Transverse colon (tissue), 4 donors: ENCODE measurements around the gene RPL38. TPM values are rescaled to one million over a fixed set of nuclear protein-coding genes. Genes with fewer than 3 reads are reported as not detected.

ENCODE experiments used
- DNase-seq: peaks from one replicate; pipeline ENCODE4 v3.0.0-alpha.2; 2019
- H3K27ac ChIP-seq, 4 donors: fragments of 200-600 bp; sonication (generic); 2 replicates each; pipeline ENCODE4 v1.5.1; 2016 to 2018; ENCODE audit warnings: inconsistent platforms in 4 of 4
- H3K27me3 ChIP-seq: fragments of 200-600 bp; sonication (generic); 2 replicates; pipeline ENCODE4 v1.5.1; 2017; ENCODE audit warnings: inconsistent platforms
- H3K36me3 ChIP-seq, 4 donors: fragments of 200-600 bp; sonication (generic); 2 replicates each; pipeline ENCODE4 v1.5.1; 2017 to 2019; ENCODE audit warnings: inconsistent platforms in 4 of 4
- H3K4me1 ChIP-seq, 4 donors: fragments of 200-600 bp; sonication (generic); 2 replicates each; pipeline ENCODE4 v1.5.1; 2017 to 2020; ENCODE audit warnings: inconsistent platforms in 4 of 4
- H3K4me3 ChIP-seq, 4 donors: fragments of 200-600 bp; sonication (generic); 1 replicate in 1 of 4; 2 replicates in 3 of 4; pipeline versions ENCODE4 v1.5.1 to v1.6.1; 2017 to 2019; ENCODE audit warnings: inconsistent platforms in 4 of 4
- H3K9me3 ChIP-seq, 2 donors: fragments of 200-600 bp; sonication (generic); 2 replicates each; pipeline ENCODE4 v1.5.1; 2017 to 2019; ENCODE audit warnings: inconsistent platforms in 2 of 2
- CTCF ChIP-seq, 5 experiments: fragments of 200-600 bp in 3 of 5; fragments of 450-650 bp in 2 of 5; sonication (generic) in 3 of 5; IDR thresholded peaks; 1 replicate in 2 of 5; 2 replicates in 3 of 5; pipeline ENCODE4 v1.5.1; 2016 to 2017; ENCODE audit warnings: antibody characterized with exemption in 5 of 5, inconsistent platforms in 3 of 5, mild to moderate bottlenecking in 2 of 5, moderate library complexity in 1 of 5
- EP300 ChIP-seq: sonication (generic); formaldehyde crosslinking; IDR thresholded peaks from one replicate; pipeline ENCODE4 v1.6.1; 2017; ENCODE audit warnings: antibody characterized with exemption, low read depth
- POLR2A ChIP-seq: fragments of 450-650 bp; IDR thresholded peaks from one replicate; pipeline ENCODE4 v1.6.1; 2016; ENCODE audit warnings: antibody characterized with exemption, mild to moderate bottlenecking, moderate library complexity
- POLR2AphosphoS5 ChIP-seq, 3 donors: sonication (generic); formaldehyde crosslinking; IDR thresholded peaks; one replicate each; pipeline ENCODE4 v1.6.1; 2016; ENCODE audit warnings: antibody characterized with exemption in 3 of 3
- WGBS, 2 donors: methylation state at CpG; one replicate each; pipeline ENCODE4 v1.1.5; 2018; ENCODE audit warnings: low coverage in 1 of 2; 5-methylcytosine and 5-hydroxymethylcytosine counted together
- in situ Hi-C, 4 donors: fragments of 200-750 bp; cut with MboI; loops; one replicate each; pipeline versions ENCODE4 v1.15.0 to v1.15.1; 2017; ENCODE audit warnings: low sequenced_read_pairs in 3 of 4, low pct_ligation_motif_present in 1 of 4, low pct_unique_long_range_greater_than_20kb in 1 of 4
- intact Hi-C: fragments of 100-400 bp; cut with DNase I; formaldehyde crosslinking; loops from one replicate; pipeline ENCODE4 v1.15.1; 2023; ENCODE audit warnings: low total_unique reads
- total RNA-seq, 4 donors: library from RNA; depleted of rRNA; stranded (reverse); fragments of >200 nt; gene quantifications; one replicate each; pipeline ENCODE4 v1.1.0, GENCODE V29; 2016

Gene RPL38
- total RNA-seq, 4 donors from 2014 or later = 65.1 to 310 (median 203) TPM

DNA sequence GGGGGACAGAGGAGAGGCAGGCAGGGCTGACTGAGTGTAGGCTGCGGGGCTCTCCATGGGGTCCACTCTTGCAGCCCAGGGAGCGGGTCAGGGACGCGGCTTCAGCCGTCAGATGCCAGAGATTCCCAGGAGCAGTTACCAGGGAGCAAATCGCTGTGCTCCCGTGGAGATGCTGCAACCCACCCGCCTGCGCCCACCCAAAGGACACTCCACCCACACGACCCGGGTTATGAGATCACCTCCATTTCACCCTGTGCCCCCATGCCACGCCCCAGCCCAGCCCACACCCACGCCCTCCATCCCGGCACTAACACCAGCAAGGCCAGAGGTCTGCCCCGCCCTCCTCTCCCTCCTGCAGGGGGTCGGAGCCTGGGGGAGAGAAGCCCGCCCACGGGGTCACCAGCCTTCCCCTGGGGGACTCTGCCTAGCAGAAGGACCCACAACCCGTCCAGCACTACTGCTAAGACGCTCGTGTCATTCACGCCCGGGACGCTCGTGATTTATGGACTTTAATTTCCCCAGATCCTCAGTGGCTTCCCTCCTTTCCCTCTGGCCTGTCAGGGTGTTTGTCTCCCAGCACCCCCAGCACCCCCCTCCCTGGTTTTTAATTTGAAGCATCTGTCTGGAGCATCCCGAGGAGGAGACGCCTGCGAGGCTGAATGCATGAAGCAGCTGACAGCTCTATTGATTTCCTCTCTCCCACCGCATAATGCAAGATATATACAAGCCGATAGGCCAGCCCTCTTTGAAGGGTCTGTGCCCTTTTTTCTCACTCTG, 6.7 kb upstream of the RPL38 start:
- no peak for DNase-seq
- intact Hi-C loops (no loop called here), in situ Hi-C loops (loop anchor here in 1 of 4 donors (25.0 kb wide), 1 partner anchor 759 kb away; no protein-coding TSS in a partner anchor)
- no peak for TF ChIP-seq POLR2A
- no peak for TF ChIP-seq POLR2AphosphoS5 (IDR thresholded peaks at IDR 0.05)
- TF ChIP-seq EP300 = no peak
- TF ChIP-seq CTCF (IDR thresholded peaks at IDR 0.05) = no peak
- Histone ChIP-seq H3K4me1 (peaks cover 0 to 30% (median 12%) of the 10 kb centered on the region in 4 donors), H3K4me3 (no peak overlapping the region), H3K36me3 (no peaks in the 10 kb centered on the region), H3K27ac (no peak overlapping the region), H3K9me3 (no peaks in the 10 kb centered on the region), H3K27me3 (peaks cover 49% of the 10 kb centered on the region)
- 33 to 41% methylated on average over 8 to 27 of the region's 30 CpGs for WGBS, 2 donors

DNA sequence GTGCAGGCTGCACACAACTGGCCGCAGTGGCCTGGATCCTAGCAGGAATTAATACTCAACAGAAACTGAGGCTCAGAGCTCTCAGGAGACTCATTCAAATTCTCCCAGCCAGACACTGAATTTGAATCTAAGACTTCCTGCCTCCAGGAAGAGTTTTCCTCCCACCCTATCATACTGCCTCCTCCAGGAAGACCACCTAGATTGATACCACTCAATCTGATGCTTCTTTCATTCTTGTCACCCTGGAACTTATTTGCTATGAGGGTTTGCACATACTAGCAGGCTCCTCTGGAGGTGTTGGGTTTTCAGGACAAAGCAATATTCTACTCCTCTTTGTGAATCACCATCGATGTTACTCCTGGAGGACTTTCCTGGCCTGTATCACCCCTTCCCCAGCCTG, 5.7 kb upstream of the RPL38 start:
- in situ Hi-C loops (loop anchor here in 1 of 4 donors (25.0 kb wide), 1 partner anchor 760 kb away; no protein-coding TSS in a partner anchor), intact Hi-C loops (no loop called here)
- Histone ChIP-seq H3K4me1 (peaks cover 0 to 22% (median 9%) of the 10 kb centered on the region in 4 donors), H3K27ac (no peak overlapping the region), H3K27me3 (peaks cover 55% of the 10 kb centered on the region), H3K36me3 (no peaks in the 10 kb centered on the region), H3K9me3 (no peaks in the 10 kb centered on the region), H3K4me3 (no peak overlapping the region)
- 98% methylated on average over 2 of the region's 2 CpGs; no CpG with 5 or more reads in 1 of the 2 donors for WGBS, 2 donors
- TF ChIP-seq EP300 (no peak), CTCF (IDR thresholded peaks at IDR 0.05) (no peak), POLR2A (no peak), POLR2AphosphoS5 (IDR thresholded peaks at IDR 0.05) (no peak)
- DNase-seq = no peak

- Histone ChIP-seq H3K36me3 (no peaks in the 10 kb centered on the region), H3K27me3 (peaks cover 55% of the 10 kb centered on the region), H3K4me1 (peaks cover 0 to 17% (median 7%) of the 10 kb centered on the region in 4 donors), H3K27ac (no peak overlapping the region), H3K9me3 (no peaks in the 10 kb centered on the region), H3K4me3 (no peak overlapping the region)
- WGBS, 2 donors = 59 to 67% methylated on average over 2 to 6 of the region's 6 CpGs
- intact Hi-C loops = no loop called here
- DNase-seq = no peak
- TF ChIP-seq EP300 (no peak), POLR2AphosphoS5 (IDR thresholded peaks at IDR 0.05) (no peak), POLR2A (no peak), CTCF (IDR thresholded peaks at IDR 0.05) (no peak)
- in situ Hi-C loops = loop anchor here in 1 of 4 donors (25.0 kb wide), 1 partner anchor 761 kb away; no protein-coding TSS in a partner anchor
Observed at GRCh38 chr17:74198694-74199093, 4.8 kb upstream of the RPL38 start.

DNA sequence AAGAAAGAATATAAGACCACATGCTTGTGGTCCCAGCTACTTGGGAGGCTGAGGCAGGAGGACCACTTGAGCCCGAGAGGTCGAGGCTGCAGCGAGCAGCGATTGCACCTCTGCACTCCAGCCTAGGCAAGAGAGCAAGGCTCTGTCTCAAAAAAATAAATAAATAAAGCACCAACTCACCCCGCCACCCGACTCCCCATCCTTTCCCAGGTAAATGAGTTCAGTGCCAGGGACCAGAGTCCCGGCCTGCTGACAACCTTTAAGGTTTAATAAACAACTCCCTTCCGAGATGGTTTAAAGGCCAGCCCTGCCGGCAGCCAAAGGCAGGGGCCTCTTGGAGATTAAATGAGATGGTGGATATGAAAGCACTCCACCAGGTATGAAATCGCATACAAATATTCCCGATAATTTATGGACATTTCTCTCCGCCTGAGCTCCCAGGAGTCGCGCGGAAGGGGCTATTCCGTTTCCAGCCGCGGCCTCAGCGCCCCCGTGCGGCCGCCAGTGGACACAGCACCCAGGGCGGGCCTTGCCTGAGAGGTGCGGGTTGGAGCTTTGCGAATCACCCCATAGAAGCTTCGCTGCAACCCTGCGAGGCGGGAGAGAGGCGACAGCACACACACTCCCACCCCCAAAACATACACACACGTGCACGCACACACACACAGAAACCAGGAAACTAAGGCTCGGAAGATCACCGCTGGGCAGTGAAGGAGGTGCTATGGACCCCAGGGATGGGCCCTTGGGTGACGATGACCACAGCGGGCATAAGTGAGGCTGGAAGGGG, 4.0 kb upstream of the RPL38 start:
- Histone ChIP-seq H3K4me1 (peaks cover 2 to 21% (median 11%) of the 10 kb centered on the region in 4 donors), H3K9me3 (no peaks in the 10 kb centered on the region), H3K27me3 (peaks cover 53% of the 10 kb centered on the region), H3K36me3 (no peaks in the 10 kb centered on the region), H3K27ac (no peak overlapping the region), H3K4me3 (no peak overlapping the region)
- TF ChIP-seq POLR2AphosphoS5 (IDR thresholded peaks at IDR 0.05) (no peak), CTCF (IDR thresholded peaks at IDR 0.05) (peak; percentile 87 to 98 (median 96))
- intact Hi-C loops = loop anchor here (10.0 kb wide), 2 partner anchors 95 to 165 kb away; partner anchors contain the start of genes BTBD17 and GPR142
- peak; percentile 72 for DNase-seq
- WGBS, 2 donors = 20 to 57% methylated on average over 7 to 34 of the region's 35 CpGs
- in situ Hi-C loops = loop anchor here (10.0 to 25.0 kb wide), 3 partner anchors 163 to 762 kb away; partner anchors contain the start of genes BTBD17 (in 2 of the 4) and GPR142 (in 2 of the 4)
